Transverse colon (tissue), 4 donors: ENCODE results near the gene GRM1. TPM values are rescaled to one million over a fixed set of nuclear protein-coding genes. Genes with fewer than 3 reads are reported as not detected.

Experiments
- DNase-seq: peaks from one replicate; pipeline ENCODE4 v3.0.0-alpha.2; 2019
- H3K27ac ChIP-seq, 4 donors: fragments of 200-600 bp; sonication (generic); 2 replicates each; pipeline ENCODE4 v1.5.1; 2016 to 2018; ENCODE audit warnings: inconsistent platforms in 4 of 4
- H3K27me3 ChIP-seq: fragments of 200-600 bp; sonication (generic); 2 replicates; pipeline ENCODE4 v1.5.1; 2017; ENCODE audit warnings: inconsistent platforms
- H3K36me3 ChIP-seq, 4 donors: fragments of 200-600 bp; sonication (generic); 2 replicates each; pipeline ENCODE4 v1.5.1; 2017 to 2019; ENCODE audit warnings: inconsistent platforms in 4 of 4
- H3K4me1 ChIP-seq, 4 donors: fragments of 200-600 bp; sonication (generic); 2 replicates each; pipeline ENCODE4 v1.5.1; 2017 to 2020; ENCODE audit warnings: inconsistent platforms in 4 of 4
- H3K4me3 ChIP-seq, 4 donors: fragments of 200-600 bp; sonication (generic); 1 replicate in 1 of 4; 2 replicates in 3 of 4; pipeline versions ENCODE4 v1.5.1 to v1.6.1; 2017 to 2019; ENCODE audit warnings: inconsistent platforms in 4 of 4
- H3K9me3 ChIP-seq, 2 donors: fragments of 200-600 bp; sonication (generic); 2 replicates each; pipeline ENCODE4 v1.5.1; 2017 to 2019; ENCODE audit warnings: inconsistent platforms in 2 of 2
- CTCF ChIP-seq, 5 experiments: fragments of 200-600 bp in 3 of 5; fragments of 450-650 bp in 2 of 5; sonication (generic) in 3 of 5; IDR thresholded peaks; 1 replicate in 2 of 5; 2 replicates in 3 of 5; pipeline ENCODE4 v1.5.1; 2016 to 2017; ENCODE audit warnings: antibody characterized with exemption in 5 of 5, inconsistent platforms in 3 of 5, mild to moderate bottlenecking in 2 of 5, moderate library complexity in 1 of 5
- EP300 ChIP-seq: sonication (generic); formaldehyde crosslinking; IDR thresholded peaks from one replicate; pipeline ENCODE4 v1.6.1; 2017; ENCODE audit warnings: antibody characterized with exemption, low read depth
- POLR2A ChIP-seq: fragments of 450-650 bp; IDR thresholded peaks from one replicate; pipeline ENCODE4 v1.6.1; 2016; ENCODE audit warnings: antibody characterized with exemption, mild to moderate bottlenecking, moderate library complexity
- POLR2AphosphoS5 ChIP-seq, 3 donors: sonication (generic); formaldehyde crosslinking; IDR thresholded peaks; one replicate each; pipeline ENCODE4 v1.6.1; 2016; ENCODE audit warnings: antibody characterized with exemption in 3 of 3
- WGBS, 2 donors: methylation state at CpG; one replicate each; pipeline ENCODE4 v1.1.5; 2018; ENCODE audit warnings: low coverage in 1 of 2; 5-methylcytosine and 5-hydroxymethylcytosine counted together
- in situ Hi-C, 4 donors: fragments of 200-750 bp; cut with MboI; loops; one replicate each; pipeline versions ENCODE4 v1.15.0 to v1.15.1; 2017; ENCODE audit warnings: low sequenced_read_pairs in 3 of 4, low pct_ligation_motif_present in 1 of 4, low pct_unique_long_range_greater_than_20kb in 1 of 4
- intact Hi-C: fragments of 100-400 bp; cut with DNase I; formaldehyde crosslinking; loops from one replicate; pipeline ENCODE4 v1.15.1; 2023; ENCODE audit warnings: low total_unique reads
- total RNA-seq, 4 donors: library from RNA; depleted of rRNA; stranded (reverse); fragments of >200 nt; gene quantifications; one replicate each; pipeline ENCODE4 v1.1.0, GENCODE V29; 2016

GRM1 gene
- total RNA-seq, 4 donors from 2014 or later, result 0.16 TPM; not detected in 3

DNA sequence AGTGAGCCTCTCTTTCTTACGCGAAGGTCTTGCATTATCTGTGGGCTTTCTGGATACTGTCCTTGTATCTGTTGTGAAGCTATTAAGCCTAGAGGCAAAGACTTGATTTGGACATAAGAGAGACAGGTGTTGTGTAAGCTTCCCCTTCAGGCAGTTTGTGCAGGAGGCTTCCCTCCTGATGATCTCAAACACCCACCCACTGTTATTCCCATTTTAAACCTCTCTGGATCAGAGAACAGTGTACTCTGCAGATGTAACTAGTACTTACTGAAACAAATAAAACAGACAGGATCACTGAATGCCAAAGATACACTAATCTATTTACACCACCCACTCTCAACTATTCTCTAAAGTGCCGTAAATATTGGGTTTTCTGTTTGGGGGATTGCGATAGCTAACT is 401.0 kb downstream of the GRM1 start:
- intact Hi-C loops (no loop called here), in situ Hi-C loops (no loop called here)
- TF ChIP-seq POLR2AphosphoS5 (IDR thresholded peaks at IDR 0.05) (no peak), EP300 (no peak), POLR2A (no peak), CTCF (IDR thresholded peaks at IDR 0.05) (no peak)
- no peak overlapping the region for H3K4me3 ChIP-seq
- peaks cover 0 to 7% (median 3%) of the 10 kb centered on the region in 4 donors for H3K4me1 ChIP-seq
- no peak for DNase-seq
- H3K9me3 ChIP-seq, result no peaks in the 10 kb centered on the region
- H3K27me3 ChIP-seq, result peaks cover 7% of the 10 kb centered on the region
- 96 to 100% methylated on average over 4 of the region's 4 CpGs for WGBS, 2 donors
- no peak overlapping the region for H3K27ac ChIP-seq
- no peaks in the 10 kb centered on the region for H3K36me3 ChIP-seq

- no peak for DNase-seq
- in situ Hi-C loops (no loop called here), intact Hi-C loops (no loop called here)
- Histone ChIP-seq H3K4me3 (peak overlapping the region in 3 of 4 donors; percentile 21 to 43 (median 21)), H3K27me3 (peaks cover 7% of the 10 kb centered on the region), H3K27ac (no peak overlapping the region), H3K9me3 (no peaks in the 10 kb centered on the region), H3K4me1 (peaks cover 0 to 7% (median 3%) of the 10 kb centered on the region in 4 donors), H3K36me3 (no peaks in the 10 kb centered on the region)
- WGBS, 2 donors, result 45% methylated on average over 44 of the region's 59 CpGs; no CpG with 5 or more reads in 1 of the 2 donors
- TF ChIP-seq POLR2A (no peak), POLR2AphosphoS5 (IDR thresholded peaks at IDR 0.05) (no peak)
Observed at GRCh38 chr6:146433881-146434731, 405.2 kb downstream of the GRM1 start.

GRCh38 chr6:146434732-146435390 is 406.0 kb downstream of the GRM1 start:
- Histone ChIP-seq H3K4me3 (peak overlapping the region in 3 of 4 donors; percentile 21 to 43 (median 21)), H3K4me1 (peaks cover 0 to 7% (median 3%) of the 10 kb centered on the region in 4 donors), H3K27me3 (peaks cover 7% of the 10 kb centered on the region), H3K27ac (no peak overlapping the region), H3K36me3 (no peaks in the 10 kb centered on the region), H3K9me3 (no peaks in the 10 kb centered on the region)
- in situ Hi-C loops, result no loop called here
- intact Hi-C loops, result no loop called here
- TF ChIP-seq EP300 (no peak), POLR2AphosphoS5 (IDR thresholded peaks at IDR 0.05) (no peak), POLR2A (no peak)
- DNase-seq, result no peak
- WGBS, 2 donors, result 40 to 67% methylated on average over 1 to 15 of the region's 15 CpGs

GRCh38 chr6:146441907-146442306 is 413.0 kb downstream of the GRM1 start:
- in situ Hi-C loops, result no loop called here
- no peak for TF ChIP-seq CTCF (IDR thresholded peaks at IDR 0.05)
- TF ChIP-seq EP300, result no peak
- no peak for TF ChIP-seq POLR2A
- no peak for TF ChIP-seq POLR2AphosphoS5 (IDR thresholded peaks at IDR 0.05)

DNA sequence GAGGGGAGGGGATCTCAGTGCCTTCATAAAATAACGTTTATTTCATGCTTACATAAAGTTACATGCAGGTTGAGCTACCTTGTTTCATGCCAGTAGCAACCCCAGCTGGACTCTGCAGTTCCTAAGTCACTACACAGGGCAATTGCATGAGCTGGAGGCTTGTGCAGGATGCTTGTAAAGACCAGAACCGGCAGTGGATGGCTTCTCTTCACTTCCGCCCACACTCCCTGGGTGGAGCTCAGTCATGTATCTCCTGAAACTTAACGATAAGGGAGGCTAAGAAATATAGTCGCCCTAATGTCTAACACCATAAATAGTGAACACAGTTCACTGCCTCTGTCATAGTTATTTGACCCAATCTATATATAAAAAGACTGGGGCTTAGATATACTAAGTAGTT is 415.3 kb downstream of the GRM1 start:
- no peak for TF ChIP-seq CTCF (IDR thresholded peaks at IDR 0.05)
- TF ChIP-seq POLR2A, result no peak
- TF ChIP-seq POLR2AphosphoS5 (IDR thresholded peaks at IDR 0.05), result no peak
- no peak for TF ChIP-seq EP300
- in situ Hi-C loops, result no loop called here
- no peak overlapping the region for H3K4me3 ChIP-seq
- H3K9me3 ChIP-seq, result no peaks in the 10 kb centered on the region
- intact Hi-C loops, result no loop called here
- 42 to 49% methylated on average over 5 of the region's 5 CpGs for WGBS, 2 donors
- no peak overlapping the region for H3K27ac ChIP-seq
- no peaks in the 10 kb centered on the region for H3K4me1 ChIP-seq
- no peaks in the 10 kb centered on the region for H3K27me3 ChIP-seq
- H3K36me3 ChIP-seq, result no peaks in the 10 kb centered on the region
- no peak for DNase-seq

More at GRCh38 chr6:146441907-146442306, 413.0 kb downstream of the GRM1 start:
- Histone ChIP-seq H3K4me1 (no peaks in the 10 kb centered on the region), H3K9me3 (no peaks in the 10 kb centered on the region), H3K4me3 (no peak overlapping the region), H3K27ac (no peak overlapping the region), H3K36me3 (no peaks in the 10 kb centered on the region), H3K27me3 (no peaks in the 10 kb centered on the region)
- 90 to 100% methylated on average over 2 of the region's 2 CpGs for WGBS, 2 donors
- DNase-seq, result no peak
- intact Hi-C loops, result no loop called here
